NCI-H2227 (cell line): ENCODE results near the gene SYNC.
"Not testable (repeated sequence)": the region's sequence is repeated elsewhere in the genome, so short reads cannot be mapped to it uniquely, and the experiment has no call there.

Source experiments
- DNase-seq: peaks from one replicate; lab custom pipeline; 2025; ENCODE audit not compliant: unreplicated experiment; lab: John Stamatoyannopoulos, UW

SYNC gene

GRCh38 chr1:32695098-32695904, 7.3 kb downstream of the SYNC start:
- DNase-seq = no peak

- no peak for DNase-seq
These were observed 9.0 kb downstream of the SYNC start for GRCh38 chr1:32693455-32694174.

GRCh38 chr1:32686387-32686786, 16.2 kb downstream of the SYNC start:
- no peak for DNase-seq

- no peak for DNase-seq
These were observed 17.1 kb downstream of the SYNC start for GRCh38 chr1:32685498-32685897.

GRCh38 chr1:32684167-32684811, 18.3 kb downstream of the SYNC start:
- no peak for DNase-seq

- DNase-seq = no peak
These were observed 19.2 kb downstream of the SYNC start for GRCh38 chr1:32683397-32683796.

- no peak for DNase-seq
These were observed 20.6 kb downstream of the SYNC start for GRCh38 chr1:32681999-32682398.

- DNase-seq = no peak
These were observed 21.1 kb downstream of the SYNC start for GRCh38 chr1:32681509-32681908.

- no peak for DNase-seq
These were observed 21.9 kb downstream of the SYNC start for GRCh38 chr1:32680642-32681041.

- DNase-seq = not testable (repeated sequence)
These were observed 22.6 kb downstream of the SYNC start for GRCh38 chr1:32679993-32680392.

- DNase-seq = no peak
These were observed 25.6 kb downstream of the SYNC start for GRCh38 chr1:32676945-32677344.

GRCh38 chr1:32668716-32669115, 33.9 kb downstream of the SYNC start:
- DNase-seq = not testable (repeated sequence)

GRCh38 chr1:32666901-32667566, 35.5 kb downstream of the SYNC start:
- DNase-seq = no peak

- DNase-seq = no peak
These were observed 36.7 kb downstream of the SYNC start for GRCh38 chr1:32665915-32666314.

- no peak for DNase-seq
These were observed 43.0 kb downstream of the SYNC start for GRCh38 chr1:32659581-32659980.

GRCh38 chr1:32652244-32652962, 50.2 kb downstream of the SYNC start:
- DNase-seq = no peak

GRCh38 chr1:32651461-32652073, 51.0 kb downstream of the SYNC start:
- DNase-seq = no peak

- peak; percentile 99 for DNase-seq
These were observed 51.7 kb downstream of the SYNC start, which contains the start of gene RBBP4 for GRCh38 chr1:32650752-32651460. Gene RBBP4 (plus strand): TSS chr1:32651208. CDS start chr1:32651307, 99 bp downstream.

- DNase-seq = peak; percentile 95
These were observed 52.3 kb downstream of the SYNC start, which contains the start of gene ZBTB8OS for GRCh38 chr1:32650248-32650751. Gene ZBTB8OS (minus strand): TSS chr1:32650550. CDS start chr1:32650529, 21 bp downstream.
